ENCODE measurements around the gene ATRN.

Gene ATRN

GRCh38 chr20:3655131-3655405 lies 184.2 kb downstream of the ATRN start:
- DNase-seq (ENCODE audit: low read depth) = no peak
- no peak overlapping the region for H3K4me3 ChIP-seq (ENCODE audit: low read length)
- no peak for TF ChIP-seq CTCF (conservative IDR thresholded peaks at IDR 0.05; ENCODE audit: low read depth, low read length)

GRCh38 chr20:3658019-3658715 lies 187.3 kb downstream of the ATRN start:
- no peak for TF ChIP-seq CTCF (conservative IDR thresholded peaks at IDR 0.05; ENCODE audit: low read depth, low read length)
- no peak overlapping the region for H3K4me3 ChIP-seq (ENCODE audit: low read length)
- DNase-seq (ENCODE audit: low read depth) = no peak

GRCh38 chr20:3658716-3659491 lies 188.1 kb downstream of the ATRN start:
- no peak for TF ChIP-seq CTCF (conservative IDR thresholded peaks at IDR 0.05; ENCODE audit: low read depth, low read length)
- H3K4me3 ChIP-seq (ENCODE audit: low read length) = no peak overlapping the region
- DNase-seq (ENCODE audit: low read depth) = no peak

GRCh38 chr20:3659492-3660261 lies 188.9 kb downstream of the ATRN start:
- no peak for DNase-seq (ENCODE audit: low read depth)
- H3K4me3 ChIP-seq (ENCODE audit: low read length) = no peak overlapping the region
- no peak for TF ChIP-seq CTCF (conservative IDR thresholded peaks at IDR 0.05; ENCODE audit: low read depth, low read length)

- DNase-seq (ENCODE audit: low read depth) = no peak
Measured at GRCh38 chr20:3660262-3661059, 189.6 kb downstream of the ATRN start.

More at GRCh38 chr20:3660262-3661059, 189.6 kb downstream of the ATRN start:
- H3K4me3 ChIP-seq (ENCODE audit: low read length) = no peak overlapping the region
- TF ChIP-seq CTCF (conservative IDR thresholded peaks at IDR 0.05; ENCODE audit: low read depth, low read length) = no peak

All from retinal pigment epithelial cell (primary cell).